OCI-LY7 (cell line): ENCODE results near the gene TMPRSS5. TPM values are rescaled to one million over a fixed set of nuclear protein-coding genes. Genes with fewer than 3 reads are reported as not detected.

ENCODE experiments used
- BruUV-seq: library from RNA; stranded (reverse); fragments of 400-500 nt; replicated peaks from 2 replicates; lab custom pipeline; 2021; lab: Mats Ljungman, UMichigan
- CTCF ChIA-PET: fragments of 300-600 bp; sonication (Branson Sonifier 250); formaldehyde crosslinking; loops from one replicate; lab custom pipeline; 2022; ENCODE audit warnings: antibody characterized with exemption; ENCODE audit not compliant: unreplicated experiment; lab: Charles Lee
- POLR2A ChIA-PET: fragments of 300-600 bp; sonication (Branson Sonifier 250); formaldehyde crosslinking; loops from one replicate; lab custom pipeline; 2022; ENCODE audit warnings: antibody characterized with exemption; lab: Charles Lee
- DNase-seq: peaks from one replicate; pipeline ENCODE4 v3.0.0-alpha.2; 2015; ENCODE audit warnings: low spot score
- H2AFZ ChIP-seq: fragments of 200-600 bp; sonication (generic), shearing (Covaris generic); 2 replicates; pipeline ENCODE4 v1.6.1; 2014; ENCODE audit warnings: mild to moderate bottlenecking, antibody characterized with exemption, low read length, moderate library complexity
- H3K27ac ChIP-seq: fragments of 200-600 bp; sonication (generic); 2 replicates; pipeline ENCODE4 v1.5.1; 2014; ENCODE audit warnings: mixed run types, low read depth, mild to moderate bottlenecking, moderate library complexity, low read length, inconsistent platforms; ENCODE audit not compliant: poor library complexity, severe bottlenecking
- H3K36me3 ChIP-seq: fragments of 200-600 bp; sonication (generic); 2 replicates; pipeline ENCODE4 v1.6.1; 2014; ENCODE audit warnings: mild to moderate bottlenecking, antibody characterized with exemption, low read length, moderate library complexity, mixed read lengths; ENCODE audit not compliant: insufficient read depth
- H3K4me1 ChIP-seq: fragments of 200-600 bp; sonication (generic); 2 replicates; pipeline ENCODE4 v1.5.1; 2014; ENCODE audit warnings: mild to moderate bottlenecking, low read length; ENCODE audit not compliant: insufficient read depth, poor library complexity, severe bottlenecking
- H3K4me2 ChIP-seq: fragments of 200-600 bp; sonication (generic); 2 replicates; pipeline ENCODE4 v1.6.1; 2014; ENCODE audit warnings: mild to moderate bottlenecking, low read length
- H3K4me3 ChIP-seq: fragments of 200-600 bp; sonication (generic); 2 replicates; pipeline ENCODE4 v1.5.1; 2014; ENCODE audit warnings: mild to moderate bottlenecking, low read depth, low read length; ENCODE audit not compliant: poor library complexity, severe bottlenecking
- H3K79me2 ChIP-seq: fragments of 200-600 bp; sonication (generic); 2 replicates; pipeline ENCODE4 v1.6.1; 2016; ENCODE audit warnings: low read depth, mild to moderate bottlenecking, low read length, moderate library complexity, mixed read lengths; ENCODE audit not compliant: insufficient read depth
- H3K9me2 ChIP-seq: fragments of 200-600 bp; sonication (generic); 2 replicates; pipeline ENCODE4 v1.6.1; 2016; ENCODE audit warnings: mild to moderate bottlenecking, low read length, mixed read lengths; ENCODE audit not compliant: insufficient read depth
- H3K9me3 ChIP-seq: fragments of 200-600 bp; sonication (generic); 2 replicates; pipeline ENCODE4 v1.6.1; 2014; ENCODE audit warnings: mild to moderate bottlenecking, mixed run types, low read length, mixed read lengths
- H4K20me1 ChIP-seq: fragments of 200-600 bp; sonication (generic); 2 replicates; pipeline ENCODE4 v1.6.1; 2014; ENCODE audit warnings: mild to moderate bottlenecking, antibody characterized with exemption, low read length, moderate library complexity, mixed read lengths; ENCODE audit not compliant: insufficient read depth
- EZH2phosphoT487 ChIP-seq: fragments of 200-600 bp; sonication (generic); IDR thresholded peaks from 2 replicates; pipeline ENCODE4 v1.6.1; 2018; ENCODE audit warnings: low read depth, borderline replicate concordance, mild to moderate bottlenecking, mixed run types, antibody characterized with exemption, low read length, moderate library complexity, mixed read lengths
- intact Hi-C: fragments of 100-400 bp; cut with micrococcal nuclease; formaldehyde crosslinking; loops from one replicate; pipeline ENCODE4 v1.10.0; 2022; ENCODE audit not compliant: unreplicated experiment
- total RNA-seq, 2 experiments: library from RNA; depleted of rRNA in 1 of 2; stranded (reverse); fragments of >200 nt in 1 of 2; shearing (Covaris generic) in 1 of 2; gene quantifications; 2 replicates each; pipeline ENCODE4 v1.2.3, GENCODE V29; 2014 to 2022
- TF ChIP-seq, protein P1 (sequence below): fragments of 200-600 bp; sonication (generic); conservative IDR thresholded peaks from 2 replicates; pipeline ENCODE4 v1.5.1; 2014; ENCODE audit warnings: mild to moderate bottlenecking, antibody characterized with exemption, low read length, moderate library complexity, mixed read lengths

The TMPRSS5 gene
- total RNA-seq, 2 experiments from 2014 or later: 0.50 to 0.65 TPM

DNA sequence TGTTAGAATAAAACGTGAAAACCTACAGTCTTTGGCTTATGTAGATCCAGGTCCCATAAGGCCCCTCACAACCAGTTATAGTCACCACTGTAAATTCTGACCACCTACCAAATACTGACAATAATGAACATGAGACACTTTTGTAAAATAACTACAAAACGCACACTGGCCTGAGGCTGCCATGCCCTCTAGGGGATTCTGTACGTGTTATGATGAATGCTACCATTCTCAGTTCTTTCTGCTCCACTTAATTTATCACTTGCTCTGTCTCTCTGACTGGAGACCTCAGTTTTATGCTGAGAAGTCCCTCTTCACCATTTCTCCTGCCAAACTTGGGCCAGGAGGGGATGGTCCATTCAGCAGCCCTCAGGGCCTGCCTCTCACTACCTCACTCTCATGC lies 18.7 kb upstream of the TMPRSS5 start:
- POLR2A ChIA-PET: no interaction called here
- DNase-seq: no peak
- Histone ChIP-seq H3K9me3 (no peaks in the 10 kb centered on the region), H3K4me3 (no peak overlapping the region), H3K4me2 (no peak overlapping the region), H3K79me2 (no peaks in the 10 kb centered on the region), H2AFZ (no peak overlapping the region), H3K4me1 (no peaks in the 10 kb centered on the region), H3K27ac (no peak overlapping the region), H4K20me1 (no peaks in the 10 kb centered on the region), H3K36me3 (no peaks in the 10 kb centered on the region), H3K9me2 (no peaks in the 10 kb centered on the region)
- intact Hi-C loops: no loop called here
- TF ChIP-seq, protein P1, sequence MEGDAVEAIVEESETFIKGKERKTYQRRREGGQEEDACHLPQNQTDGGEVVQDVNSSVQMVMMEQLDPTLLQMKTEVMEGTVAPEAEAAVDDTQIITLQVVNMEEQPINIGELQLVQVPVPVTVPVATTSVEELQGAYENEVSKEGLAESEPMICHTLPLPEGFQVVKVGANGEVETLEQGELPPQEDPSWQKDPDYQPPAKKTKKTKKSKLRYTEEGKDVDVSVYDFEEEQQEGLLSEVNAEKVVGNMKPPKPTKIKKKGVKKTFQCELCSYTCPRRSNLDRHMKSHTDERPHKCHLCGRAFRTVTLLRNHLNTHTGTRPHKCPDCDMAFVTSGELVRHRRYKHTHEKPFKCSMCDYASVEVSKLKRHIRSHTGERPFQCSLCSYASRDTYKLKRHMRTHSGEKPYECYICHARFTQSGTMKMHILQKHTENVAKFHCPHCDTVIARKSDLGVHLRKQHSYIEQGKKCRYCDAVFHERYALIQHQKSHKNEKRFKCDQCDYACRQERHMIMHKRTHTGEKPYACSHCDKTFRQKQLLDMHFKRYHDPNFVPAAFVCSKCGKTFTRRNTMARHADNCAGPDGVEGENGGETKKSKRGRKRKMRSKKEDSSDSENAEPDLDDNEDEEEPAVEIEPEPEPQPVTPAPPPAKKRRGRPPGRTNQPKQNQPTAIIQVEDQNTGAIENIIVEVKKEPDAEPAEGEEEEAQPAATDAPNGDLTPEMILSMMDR: no peak
- no peak for TF ChIP-seq EZH2phosphoT487
- no TSS peak for BruUV-seq
- CTCF ChIA-PET: no interaction called here

DNA sequence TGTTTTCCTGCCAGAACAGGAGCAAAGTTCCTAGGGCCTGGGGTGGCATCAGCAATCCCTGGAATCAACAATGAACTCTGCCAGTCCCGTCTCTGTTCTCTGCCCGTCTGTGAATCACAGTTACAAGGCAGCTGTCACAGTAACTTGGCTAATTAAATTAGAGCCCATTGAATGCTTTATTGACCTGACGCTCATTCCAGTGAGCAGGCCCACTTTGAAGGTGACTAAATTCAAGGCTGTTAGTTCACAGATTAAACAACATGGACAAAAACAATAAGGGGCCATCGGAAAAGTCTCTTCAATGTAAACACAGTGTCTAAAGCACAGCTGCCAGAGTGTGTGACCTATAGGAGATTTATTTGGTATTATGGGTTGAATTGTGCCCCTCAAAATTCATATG lies 17.7 kb upstream of the TMPRSS5 start:
- CTCF ChIA-PET: no interaction called here

DNA sequence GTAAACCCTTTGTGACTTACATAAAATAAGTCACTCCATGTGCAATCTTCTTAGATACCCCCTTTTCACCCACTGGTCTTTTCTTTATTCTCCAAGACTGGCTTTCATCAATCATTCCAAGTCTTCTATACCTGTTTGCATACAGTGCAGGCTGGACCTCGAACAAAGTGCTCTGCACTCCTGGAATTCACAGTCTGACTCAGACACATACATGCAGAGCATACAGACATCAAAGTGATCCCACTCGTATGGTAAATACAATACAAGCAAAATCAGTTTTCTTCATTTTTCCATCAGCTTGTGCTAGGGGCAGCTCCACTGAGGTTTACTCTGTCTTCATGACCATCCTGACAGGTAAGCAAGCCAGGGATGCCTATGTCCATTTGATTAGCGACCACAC lies 16.8 kb upstream of the TMPRSS5 start:
- no peaks in the 10 kb centered on the region for H3K36me3 ChIP-seq
- intact Hi-C loops: no loop called here
- TF ChIP-seq, protein P1: no peak
- TF ChIP-seq EZH2phosphoT487: no peak
- no peak overlapping the region for H3K4me2 ChIP-seq
- no peak overlapping the region for H2AFZ ChIP-seq
- H3K4me1 ChIP-seq: no peaks in the 10 kb centered on the region
- DNase-seq: no peak
- no TSS peak for BruUV-seq
- H3K9me3 ChIP-seq: no peaks in the 10 kb centered on the region
- no peaks in the 10 kb centered on the region for H3K9me2 ChIP-seq
- ChIA-PET POLR2A (no interaction called here), CTCF (no interaction called here)
- H4K20me1 ChIP-seq: no peaks in the 10 kb centered on the region
- H3K27ac ChIP-seq: no peak overlapping the region
- H3K4me3 ChIP-seq: no peak overlapping the region
- H3K79me2 ChIP-seq: no peaks in the 10 kb centered on the region

More for the DNA sequence above, 17.7 kb upstream of the TMPRSS5 start:
- H3K4me2 ChIP-seq: no peak overlapping the region
- intact Hi-C loops: no loop called here
- no peaks in the 10 kb centered on the region for H3K9me2 ChIP-seq
- POLR2A ChIA-PET: no interaction called here
- no peak for DNase-seq
- no peak for TF ChIP-seq EZH2phosphoT487
- TF ChIP-seq, protein P1: no peak
- BruUV-seq: no TSS peak
- no peak overlapping the region for H3K27ac ChIP-seq
- no peaks in the 10 kb centered on the region for H3K9me3 ChIP-seq
- no peaks in the 10 kb centered on the region for H3K4me1 ChIP-seq
- H3K79me2 ChIP-seq: no peaks in the 10 kb centered on the region
- no peaks in the 10 kb centered on the region for H4K20me1 ChIP-seq
- H2AFZ ChIP-seq: no peak overlapping the region
- H3K36me3 ChIP-seq: no peaks in the 10 kb centered on the region
- no peak overlapping the region for H3K4me3 ChIP-seq
